HG03575 (cell line): ENCODE data around the gene GOLM1.
"Not testable (repeated sequence)": the region's sequence is repeated elsewhere in the genome, so short reads cannot be mapped to it uniquely, and the experiment has no call there.

Source experiments
- ATAC-seq: cut with Tn5 transposase; IDR thresholded peaks from one replicate; pipeline ENCODE4 v1.9.1; 2021; ENCODE audit not compliant: unreplicated experiment, insufficient number of reproducible peaks, low FRiP score; ENCODE audit errors: extremely low read depth

Gene GOLM1, protein sequence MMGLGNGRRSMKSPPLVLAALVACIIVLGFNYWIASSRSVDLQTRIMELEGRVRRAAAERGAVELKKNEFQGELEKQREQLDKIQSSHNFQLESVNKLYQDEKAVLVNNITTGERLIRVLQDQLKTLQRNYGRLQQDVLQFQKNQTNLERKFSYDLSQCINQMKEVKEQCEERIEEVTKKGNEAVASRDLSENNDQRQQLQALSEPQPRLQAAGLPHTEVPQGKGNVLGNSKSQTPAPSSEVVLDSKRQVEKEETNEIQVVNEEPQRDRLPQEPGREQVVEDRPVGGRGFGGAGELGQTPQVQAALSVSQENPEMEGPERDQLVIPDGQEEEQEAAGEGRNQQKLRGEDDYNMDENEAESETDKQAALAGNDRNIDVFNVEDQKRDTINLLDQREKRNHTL

DNA sequence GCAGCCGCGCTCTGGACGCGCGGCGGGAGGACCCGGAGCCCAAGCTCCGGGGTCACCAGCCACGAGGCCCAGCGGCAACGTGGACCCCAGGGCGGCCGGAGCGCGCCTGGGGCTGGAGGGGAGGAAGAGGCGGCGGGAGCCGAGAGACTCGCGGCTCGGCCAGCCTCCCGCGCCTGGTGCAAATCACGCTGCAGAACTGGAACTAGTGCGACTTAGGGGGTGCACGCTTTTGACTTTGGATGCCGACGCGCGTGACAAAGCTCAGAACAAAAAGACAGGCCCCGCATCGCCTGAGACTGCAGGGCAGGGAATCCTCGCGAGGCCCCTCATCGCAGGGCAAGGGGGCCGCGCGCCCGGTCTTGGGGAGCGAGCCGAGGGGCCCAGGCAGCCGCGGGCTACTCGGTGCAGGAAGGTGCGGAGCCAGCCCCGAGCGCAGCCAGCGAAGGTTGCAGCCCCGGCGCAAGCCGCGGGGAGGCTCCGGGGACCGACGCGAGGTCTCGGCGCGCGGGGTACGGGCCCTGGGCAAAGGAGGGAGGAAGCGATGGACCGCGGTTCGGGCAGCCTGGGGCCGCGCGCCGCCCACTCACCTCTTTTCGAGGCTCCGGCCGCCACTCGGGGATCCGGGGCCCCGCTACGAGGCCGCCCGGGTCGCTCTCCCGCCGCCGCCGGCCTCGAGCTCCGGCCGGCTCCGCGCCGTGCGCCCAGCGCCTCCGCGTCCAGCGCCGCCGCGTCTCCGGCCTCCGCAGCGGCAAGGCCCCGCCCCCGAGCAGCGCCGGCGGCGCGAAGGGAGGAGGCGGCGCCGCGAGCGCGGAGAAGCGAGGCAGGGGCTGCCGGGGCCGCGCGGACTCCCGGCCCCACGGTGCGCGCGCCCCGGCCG lies at the start of gene GOLM1:
Gene GOLM1 (minus strand): TSS at position 735 of the 877 bp plus-strand sequence. CDS start 20,238 bp downstream, outside the sequence.
- no peak for ATAC-seq

DNA sequence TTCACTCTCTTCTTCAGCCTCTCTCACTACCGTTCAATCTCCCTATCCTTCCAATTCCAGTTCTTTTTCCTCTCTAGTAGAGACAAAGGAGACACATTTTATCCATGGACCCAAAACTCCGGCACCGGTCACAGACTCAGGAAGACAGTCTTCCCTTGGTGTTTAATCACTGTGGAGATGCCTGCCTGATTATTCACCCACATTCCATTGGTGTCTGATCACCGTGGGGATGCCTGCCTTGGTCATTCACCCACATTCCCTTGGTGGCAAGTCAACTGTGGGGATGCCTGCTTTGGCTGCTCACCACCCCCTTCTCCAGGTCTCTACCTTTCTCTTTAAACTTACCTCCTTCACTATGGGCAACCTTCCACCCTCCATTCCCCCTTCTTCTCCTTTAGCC lies 47.3 kb upstream of the GOLM1 start:
- not testable (repeated sequence) for ATAC-seq

DNA sequence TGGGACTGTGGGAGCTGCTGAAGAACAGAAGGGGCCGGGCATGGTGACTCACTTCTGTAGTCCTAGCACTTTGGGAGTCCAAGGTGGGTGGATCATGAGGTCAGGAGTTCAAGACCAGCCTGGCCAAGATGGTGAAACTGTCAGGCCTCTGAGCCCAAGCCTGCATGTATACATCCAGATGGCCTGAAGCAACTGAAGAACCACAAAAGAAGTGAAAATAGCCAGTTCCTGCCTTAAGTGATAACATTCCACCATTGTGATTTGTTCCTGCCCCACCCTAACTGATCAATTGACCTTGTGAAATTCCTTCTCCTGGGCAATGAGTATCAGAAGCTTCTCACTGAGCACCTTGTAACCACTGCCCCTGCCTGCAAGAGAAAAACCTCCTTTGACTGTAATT lies 46.6 kb upstream of the GOLM1 start:
- not testable (repeated sequence) for ATAC-seq

DNA sequence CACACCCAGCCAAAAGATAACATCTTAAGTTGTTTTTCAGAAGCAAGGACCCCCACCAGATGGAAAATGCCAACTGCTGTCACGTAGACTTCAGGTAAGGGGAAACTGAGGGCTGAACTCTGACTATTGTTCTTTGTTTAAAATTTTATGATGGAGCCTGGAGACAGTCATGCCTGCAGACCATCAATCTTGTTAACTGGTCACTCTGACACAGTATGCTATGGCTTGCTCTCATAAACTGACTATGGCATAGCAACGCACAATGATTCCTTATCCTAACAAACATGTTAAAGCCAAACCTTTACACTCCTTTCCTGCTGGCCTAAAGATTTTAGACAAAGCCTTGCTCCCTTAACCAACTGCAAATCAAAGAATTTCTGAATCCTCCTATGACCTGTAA lies 43.6 kb upstream of the GOLM1 start:
- ATAC-seq: no peak

DNA sequence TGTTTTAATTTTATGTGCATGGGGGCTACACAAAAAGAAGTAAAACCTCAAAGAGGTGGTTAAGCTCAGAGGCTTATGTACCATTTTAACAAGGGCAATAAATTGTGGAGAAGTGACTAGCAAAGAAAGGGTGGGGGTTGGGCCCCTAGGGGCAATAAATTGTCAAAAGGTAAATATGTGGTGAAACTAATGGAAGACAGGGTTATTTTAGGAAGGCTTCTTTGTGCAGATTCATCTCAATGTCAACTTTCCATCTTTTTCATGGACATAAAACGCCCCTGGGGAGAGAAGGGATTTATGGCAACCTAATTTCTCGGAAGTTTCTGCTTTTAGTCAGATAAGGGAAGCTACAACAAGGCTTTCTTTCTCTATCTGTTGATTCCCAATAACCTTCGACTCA lies 42.5 kb upstream of the GOLM1 start:
- ATAC-seq: no peak

DNA sequence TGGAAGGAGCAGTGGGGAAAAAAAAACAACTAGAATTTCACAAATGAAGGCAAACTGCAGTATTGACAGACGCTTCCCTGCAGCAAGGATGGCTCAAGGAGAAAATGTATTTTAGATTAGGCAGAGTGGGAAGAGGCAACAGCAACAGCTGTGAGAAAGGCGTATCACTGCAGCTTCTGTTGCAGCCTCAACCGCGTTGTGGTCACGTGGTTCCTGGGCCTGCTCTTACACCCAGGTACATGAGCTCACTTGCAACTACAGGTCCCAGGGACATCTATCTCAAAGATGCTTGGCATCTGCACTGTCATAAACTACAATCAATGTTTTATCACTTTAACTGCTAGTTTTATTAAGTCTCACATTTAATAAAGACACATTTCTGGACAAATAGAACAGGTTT lies 36.0 kb upstream of the GOLM1 start:
- ATAC-seq: no peak

DNA sequence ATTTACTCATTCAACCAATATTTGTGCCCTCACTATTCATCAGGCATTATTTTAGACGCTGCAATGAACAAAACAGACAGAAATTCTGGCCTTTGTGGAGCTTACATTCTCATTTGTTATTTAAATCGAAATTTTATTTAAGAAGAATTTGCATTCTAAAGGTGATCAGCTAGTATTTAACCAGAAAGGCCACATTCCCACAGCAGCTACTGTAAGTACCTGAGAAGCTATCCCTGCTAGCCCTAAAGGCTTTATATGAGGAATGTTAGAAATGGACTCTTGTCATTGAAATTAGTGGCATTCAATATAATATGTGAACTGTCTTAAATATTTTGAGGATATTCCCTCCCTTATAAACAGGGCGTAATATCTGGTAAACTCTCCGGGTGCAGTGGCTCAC lies 35.0 kb upstream of the GOLM1 start:
- ATAC-seq: no peak

DNA sequence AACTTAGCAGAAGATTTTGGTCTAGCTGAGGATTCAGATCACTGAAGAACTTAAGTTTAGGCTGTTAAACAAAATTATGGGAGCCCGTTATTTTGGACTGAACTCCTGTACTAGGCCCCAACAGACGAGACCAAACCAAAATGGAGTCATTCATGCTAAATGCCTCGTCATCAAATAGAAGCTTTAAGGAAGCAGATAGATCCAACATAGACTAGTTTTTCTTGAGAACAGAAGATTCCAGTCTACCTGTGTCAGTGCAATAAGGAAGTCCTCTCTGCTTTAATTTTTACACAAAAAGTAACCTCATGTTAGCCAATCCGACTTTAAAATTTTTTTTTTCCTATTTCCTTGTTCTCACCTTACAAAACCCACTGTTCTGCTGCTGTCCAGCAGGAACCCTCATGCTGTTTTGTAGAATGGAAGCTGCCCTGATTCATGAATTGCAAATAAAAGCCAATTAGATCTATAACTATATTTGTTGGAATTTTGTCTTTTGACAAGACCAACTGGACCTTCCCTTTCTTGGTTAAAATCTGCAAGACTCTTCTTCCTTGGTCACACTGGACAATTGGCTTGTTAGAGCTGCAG lies 29.0 kb upstream of the GOLM1 start:
- ATAC-seq: no peak

DNA sequence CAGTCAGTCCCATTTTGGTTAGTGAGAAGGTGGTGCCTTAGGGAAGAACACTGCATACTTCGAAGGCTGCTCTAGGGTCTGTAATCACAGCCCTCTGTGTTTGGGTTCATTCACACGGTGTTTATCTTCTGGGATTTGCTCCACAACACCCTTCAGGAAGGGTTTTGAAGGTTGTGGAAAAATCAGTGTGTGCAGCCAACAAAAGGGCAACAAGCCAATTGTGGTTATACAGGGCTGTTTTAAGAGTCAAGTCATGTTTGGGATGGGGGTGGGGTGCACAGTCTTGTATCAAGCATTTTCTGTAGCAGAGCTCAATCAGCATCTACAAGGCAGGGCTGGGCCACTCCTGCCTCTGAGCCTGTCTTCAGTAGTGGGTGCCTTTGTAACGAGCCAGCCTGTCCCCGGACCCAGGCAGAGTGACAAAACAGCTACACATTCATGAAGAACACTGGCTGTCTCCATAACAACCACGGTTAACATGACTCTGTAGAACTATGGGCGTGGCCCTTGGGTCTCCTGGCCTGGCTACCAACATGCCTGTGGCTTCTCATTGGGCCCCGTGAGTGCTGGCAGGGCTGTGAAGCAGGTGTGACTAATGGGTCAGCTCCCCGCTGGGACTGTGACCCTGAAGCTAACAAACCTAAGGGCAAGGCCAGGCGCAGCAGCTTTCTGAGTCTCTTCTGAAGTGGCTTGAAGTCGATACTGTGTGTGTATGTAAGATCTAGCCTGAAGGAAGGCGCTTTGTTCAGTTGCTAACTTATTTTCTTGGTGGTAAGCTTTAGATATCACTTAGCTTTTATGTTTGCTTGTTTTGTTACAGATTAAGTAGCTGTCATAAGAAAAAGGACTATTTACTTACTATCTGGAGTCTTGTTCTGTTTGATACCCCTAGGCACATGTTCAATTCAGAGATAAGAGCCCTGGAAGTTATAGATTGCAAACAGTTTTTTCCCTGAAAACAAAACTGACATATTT lies 27.9 kb upstream of the GOLM1 start:
- ATAC-seq: no peak

DNA sequence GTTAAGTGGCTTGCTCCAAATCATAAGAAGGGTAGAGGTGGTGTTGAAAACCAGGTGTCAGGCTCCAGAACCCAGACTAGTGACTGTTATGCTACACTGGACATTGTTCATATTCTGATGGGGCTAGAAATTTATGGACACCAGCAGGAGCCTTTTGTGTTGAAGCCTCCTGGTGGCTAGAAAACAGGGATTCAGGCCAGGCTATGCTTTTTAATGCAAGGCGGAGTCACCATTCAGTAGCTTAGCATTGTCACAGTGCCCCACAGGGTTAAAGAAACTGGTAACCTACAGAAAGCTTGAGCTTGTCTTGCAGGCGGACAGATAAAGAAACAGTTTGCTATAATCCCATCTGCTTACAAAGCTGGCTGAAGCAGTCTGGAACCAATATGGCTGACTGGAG lies 23.0 kb upstream of the GOLM1 start:
- no peak for ATAC-seq

DNA sequence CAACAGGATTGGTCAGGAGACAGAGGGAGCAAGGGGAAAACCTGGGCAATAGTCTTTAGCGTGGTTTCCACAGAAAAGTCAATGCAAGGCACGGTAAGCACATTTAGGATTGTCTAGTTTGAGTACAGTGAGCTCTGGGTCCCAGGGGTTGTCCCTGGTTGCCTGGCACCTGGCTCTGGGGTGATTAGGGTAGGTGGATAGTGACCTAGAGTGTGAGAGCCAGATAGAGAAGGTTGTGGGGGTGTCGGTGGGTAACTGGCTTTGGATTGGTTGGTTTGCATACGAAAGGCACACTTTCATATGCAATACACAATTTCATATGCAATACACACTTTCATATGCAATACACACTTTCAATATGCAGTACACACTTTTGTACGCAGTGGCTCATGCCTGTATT lies 20.1 kb upstream of the GOLM1 start:
- ATAC-seq: no peak

DNA sequence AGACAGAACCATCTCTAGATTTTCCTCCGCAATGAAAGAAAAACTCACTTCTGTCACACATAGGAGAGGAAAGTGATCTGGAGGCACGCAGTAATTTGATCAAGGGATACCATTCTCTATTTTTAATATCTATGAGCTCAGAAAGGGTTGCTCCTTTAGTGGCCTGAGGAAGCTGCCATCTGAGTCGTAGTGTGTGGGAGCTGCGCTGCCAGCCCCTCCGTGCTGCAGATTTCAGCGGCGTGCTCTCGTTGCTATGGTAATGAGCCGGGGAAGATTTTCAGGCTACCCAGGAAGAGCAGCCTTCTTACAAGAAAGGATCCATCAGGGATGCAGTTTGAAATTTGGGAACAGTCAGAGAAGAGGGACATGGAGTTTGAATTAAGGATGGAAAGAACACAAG lies 17.1 kb upstream of the GOLM1 start:
- ATAC-seq: no peak

DNA sequence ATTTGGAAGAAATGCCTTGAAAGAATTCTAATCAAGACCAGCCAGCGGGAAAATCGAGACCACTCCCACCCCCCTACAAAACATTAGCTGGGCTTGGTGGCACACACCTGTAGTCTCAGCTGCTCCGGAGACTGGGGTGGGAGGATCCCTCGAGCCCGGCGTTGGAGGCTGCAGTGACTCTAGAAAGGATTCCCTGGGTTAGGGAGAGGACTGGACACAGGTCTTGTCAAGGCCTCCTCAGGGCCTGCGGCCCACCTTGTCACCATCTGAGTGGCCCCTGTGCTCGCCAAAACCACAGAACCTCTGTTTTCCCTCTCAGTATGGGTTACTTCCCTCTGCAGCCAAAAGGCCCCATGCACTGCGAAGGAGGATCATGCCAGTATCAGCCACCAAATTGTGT lies 16.5 kb upstream of the GOLM1 start:
- no peak for ATAC-seq

DNA sequence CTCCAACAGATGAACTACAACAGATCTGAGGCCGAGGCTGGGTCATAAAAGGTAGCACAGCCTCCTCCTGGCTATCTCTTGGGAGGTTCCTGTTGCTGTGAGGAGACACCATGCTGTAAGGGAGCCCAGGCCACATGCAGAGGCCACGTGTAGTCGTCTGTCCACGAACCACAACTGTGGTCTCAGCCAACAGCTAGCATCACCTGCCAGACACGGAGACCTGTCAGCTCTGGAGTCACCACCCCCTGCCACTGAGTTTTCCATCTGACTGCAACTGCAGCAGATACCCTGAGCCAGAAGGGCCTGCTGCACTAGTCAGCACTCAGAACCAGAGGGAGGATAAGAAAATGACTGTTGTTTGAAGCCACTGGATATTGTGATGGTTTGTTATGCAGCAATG lies 12.7 kb upstream of the GOLM1 start:
- no peak for ATAC-seq

DNA sequence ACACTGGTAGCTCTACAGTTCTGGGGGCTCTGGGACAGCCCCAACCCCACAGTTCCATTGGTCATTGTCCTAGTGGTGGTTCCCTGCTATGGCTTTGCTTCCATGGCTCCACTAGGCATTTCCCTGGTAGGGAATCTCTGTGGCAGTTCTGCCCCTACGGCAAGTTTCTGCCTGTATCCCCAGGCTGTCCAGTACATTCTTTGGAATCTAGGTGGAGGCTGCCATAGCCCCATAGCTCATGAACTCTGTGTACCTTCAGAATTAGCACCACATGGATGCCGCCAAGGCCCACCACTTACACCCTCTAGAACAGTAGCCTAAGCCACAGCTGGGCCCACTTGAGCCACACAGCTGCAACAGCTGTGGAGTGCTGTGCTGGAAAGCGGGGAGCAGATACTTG lies 3.3 kb upstream of the GOLM1 start:
- ATAC-seq: no peak

DNA sequence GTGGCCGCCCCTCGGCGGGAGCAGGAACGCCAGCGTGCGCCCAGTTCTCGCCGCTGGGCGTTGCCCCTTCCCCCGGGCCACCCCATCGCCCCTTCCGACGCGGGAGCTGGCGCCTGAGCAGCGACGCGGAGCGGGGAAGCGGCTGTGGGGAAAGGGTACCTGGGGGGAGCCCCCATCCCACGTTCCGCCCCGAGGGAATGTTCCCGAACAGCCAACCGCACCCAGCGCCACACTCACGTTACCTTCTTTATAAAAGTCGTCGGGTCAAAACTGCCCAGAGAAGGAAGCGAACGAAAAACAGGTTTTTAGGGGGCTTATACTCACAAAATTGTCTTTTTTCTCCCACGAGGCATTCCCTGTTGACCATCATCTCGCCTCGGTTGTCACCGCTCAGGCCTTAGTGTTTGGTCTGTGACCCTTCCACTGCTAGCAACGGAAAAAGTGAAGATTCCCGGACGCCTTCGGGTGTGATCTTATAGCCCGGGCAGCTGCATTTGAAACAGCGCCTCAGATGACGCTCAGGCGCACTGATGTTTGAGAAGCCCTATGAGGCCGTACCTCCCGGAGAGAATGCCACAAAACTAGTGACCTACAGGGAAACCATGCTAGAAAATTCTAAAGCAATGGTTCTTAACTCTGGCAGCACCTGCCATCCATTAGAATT lies 475 bp upstream of the GOLM1 start:
- no peak for ATAC-seq

DNA sequence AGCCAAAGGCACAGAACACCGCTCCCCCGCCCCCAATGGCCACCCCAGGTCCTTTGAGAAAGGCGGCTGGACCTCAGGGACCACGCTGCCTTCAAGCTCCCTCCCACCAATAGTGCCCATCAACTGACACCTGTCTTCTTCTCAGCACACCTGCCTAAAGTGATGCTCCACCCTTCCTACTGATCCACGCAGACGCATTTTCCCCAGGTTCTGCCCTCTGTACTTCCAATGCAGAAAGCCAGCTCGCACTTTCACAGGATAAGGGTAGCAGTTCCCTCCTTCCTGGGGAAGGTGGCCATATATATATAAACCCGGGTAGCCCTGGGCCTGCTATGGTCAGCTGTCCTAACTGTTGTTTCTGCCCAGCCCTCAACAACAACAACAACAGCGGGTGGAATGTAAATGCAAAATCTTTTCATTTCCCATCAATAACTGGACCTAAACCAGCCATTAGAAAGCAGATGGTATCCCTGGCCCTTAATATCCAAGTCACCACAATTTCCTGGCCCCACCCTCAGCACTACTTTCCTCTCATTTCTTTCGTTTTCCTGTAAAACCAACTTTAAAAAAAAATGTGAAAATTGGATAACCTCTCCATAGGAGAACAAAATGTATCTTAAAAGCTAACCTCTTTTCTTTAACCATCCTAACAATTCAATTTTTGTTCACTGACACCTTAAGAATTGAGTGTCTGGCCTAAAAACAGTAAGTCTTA lies 1.7 kb downstream of the GOLM1 start:
- ATAC-seq: no peak

DNA sequence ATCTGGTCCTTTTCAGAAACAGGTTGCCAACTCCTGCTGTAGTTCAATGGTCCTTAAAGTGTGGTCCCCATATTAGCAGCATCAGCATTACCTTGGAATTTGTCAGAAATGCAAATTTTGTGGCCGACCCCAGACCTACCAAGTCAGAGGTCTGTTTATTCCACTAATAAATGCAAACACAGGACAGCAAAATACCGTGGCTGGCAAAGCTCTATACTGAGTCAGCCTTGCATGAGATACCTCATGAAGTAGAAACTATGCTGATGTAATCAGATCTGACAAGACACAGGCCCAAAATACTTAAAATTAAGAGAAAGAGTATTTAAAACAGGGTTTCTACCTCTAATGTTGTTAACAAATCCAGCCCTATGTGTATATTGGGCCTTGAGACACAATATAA lies 3.0 kb downstream of the GOLM1 start:
- no peak for ATAC-seq
